Sigmoid colon (tissue), 7 donors: Measurements from ENCODE around the gene CYP26B1. TPM values are rescaled to one million over a fixed set of nuclear protein-coding genes. Genes with fewer than 3 reads are reported as not detected.
"Not testable (repeated sequence)": the region's sequence is repeated elsewhere in the genome, so short reads cannot be mapped to it uniquely, and the experiment has no call there.

Source experiments
- DNase-seq: peaks from one replicate; pipeline ENCODE4 v3.0.0-alpha.2; 2019
- H3K27ac ChIP-seq, 4 donors: fragments of 200-600 bp; sonication (generic); one replicate each; pipeline ENCODE4 v1.5.1; 2016 to 2019; ENCODE audit warnings: mild to moderate bottlenecking in 1 of 4
- H3K27me3 ChIP-seq, 3 donors: fragments of 200-600 bp; sonication (generic); one replicate each; pipeline ENCODE4 v1.5.1; 2019; ENCODE audit warnings: mild to moderate bottlenecking in 1 of 3
- H3K36me3 ChIP-seq, 4 donors: fragments of 200-600 bp; sonication (generic); one replicate each; pipeline ENCODE4 v1.5.1; 2016 to 2019
- H3K4me1 ChIP-seq, 4 donors: fragments of 200-600 bp; sonication (generic); one replicate each; pipeline ENCODE4 v1.5.1; 2017 to 2019
- H3K4me3 ChIP-seq, 4 donors: fragments of 200-600 bp; sonication (generic); one replicate each; pipeline ENCODE4 v1.5.1; 2017 to 2019; ENCODE audit warnings: mild to moderate bottlenecking in 2 of 4, moderate library complexity in 1 of 4
- H3K9me3 ChIP-seq, 4 donors: fragments of 200-600 bp in 3 of 4; sonication (generic) in 3 of 4; one replicate each; pipeline versions ENCODE4 v1.5.1 to v1.6.1; 2013 to 2019
- EP300 ChIP-seq, 4 donors: sonication (generic); formaldehyde crosslinking; IDR thresholded peaks; one replicate each; pipeline ENCODE4 v1.6.1; 2017; ENCODE audit warnings: antibody characterized with exemption in 4 of 4
- POLR2A ChIP-seq, 2 donors: fragments of 450-650 bp; IDR thresholded peaks; one replicate each; pipeline ENCODE4 v1.6.1; 2016; ENCODE audit warnings: antibody characterized with exemption in 2 of 2, mild to moderate bottlenecking in 2 of 2, moderate library complexity in 2 of 2
- POLR2AphosphoS5 ChIP-seq, 4 donors: sonication (generic); formaldehyde crosslinking; IDR thresholded peaks; one replicate each; pipeline ENCODE4 v1.6.1; 2017; ENCODE audit warnings: antibody characterized with exemption in 4 of 4
- WGBS, 2 donors: extraction: QIAGEN DNeasy Blood & Tissue Kit; methylation state at CpG; one replicate each; pipeline ENCODE4 v1.1.7; 2013; 5-methylcytosine and 5-hydroxymethylcytosine counted together
- intact Hi-C: fragments of 100-400 bp; cut with DNase I; formaldehyde crosslinking; loops from one replicate; pipeline ENCODE4 v1.15.1; 2023
- polyA plus RNA-seq, 3 donors: library from polyadenylated mRNA; stranded (reverse); fragments of 200-250 nt; gene quantifications; one replicate each; pipeline ENCODE4 v1.2.3, GENCODE V29; 2013
- total RNA-seq, 4 donors: library from RNA; depleted of rRNA; stranded (reverse); fragments of >200 nt; gene quantifications; one replicate each; pipeline ENCODE4 v1.1.0, GENCODE V29; 2016
- TF ChIP-seq, protein P1 (sequence below), 4 experiments: fragments of 450-650 bp in 3 of 4; fragments of 200-600 bp in 1 of 4; IDR thresholded peaks; one replicate each; pipeline ENCODE4 v1.5.1; 2016 to 2019; ENCODE audit warnings: antibody characterized with exemption in 4 of 4, mild to moderate bottlenecking in 3 of 4, moderate library complexity in 2 of 4
- donor health status: healthy with polysubstance abuse.
- donor health status: Bipolar disorder and iron deficiency.
- donor health status: healthy.

Gene CYP26B1
- total and polyA plus RNA-seq, 7 donors, result 0.46 to 5.0 (median 2.5) TPM

DNA sequence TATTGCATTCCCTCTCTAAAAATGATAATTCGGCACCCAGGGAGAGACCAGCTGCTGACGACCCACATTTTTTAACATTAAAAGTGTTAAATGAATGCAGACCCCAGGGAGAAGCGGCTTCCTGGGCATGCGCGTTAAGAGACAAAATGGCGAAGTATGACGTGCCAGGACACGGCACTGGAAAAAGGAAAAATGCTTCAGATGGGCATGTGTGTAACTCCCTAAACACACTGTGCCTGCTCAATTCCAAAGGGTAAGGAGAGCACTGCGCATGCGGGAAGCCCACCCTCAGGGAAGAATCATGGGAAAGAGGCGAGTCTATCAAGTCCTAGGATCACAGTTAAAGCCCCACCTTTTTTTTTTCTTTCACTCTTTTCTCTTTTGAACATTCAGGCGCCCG is 58.1 kb downstream of the CYP26B1 start:
- Histone ChIP-seq H3K4me3 (no peak overlapping the region), H3K27ac (no peak overlapping the region), H3K9me3 (no peaks in the 10 kb centered on the region), H3K36me3 (no peaks in the 10 kb centered on the region), H3K27me3 (no peaks in the 10 kb centered on the region), H3K4me1 (no peaks in the 10 kb centered on the region)
- no peak for TF ChIP-seq EP300 (IDR thresholded peaks at IDR 0.05)
- TF ChIP-seq POLR2A (IDR thresholded peaks at IDR 0.05), result no peak
- TF ChIP-seq, protein P1, sequence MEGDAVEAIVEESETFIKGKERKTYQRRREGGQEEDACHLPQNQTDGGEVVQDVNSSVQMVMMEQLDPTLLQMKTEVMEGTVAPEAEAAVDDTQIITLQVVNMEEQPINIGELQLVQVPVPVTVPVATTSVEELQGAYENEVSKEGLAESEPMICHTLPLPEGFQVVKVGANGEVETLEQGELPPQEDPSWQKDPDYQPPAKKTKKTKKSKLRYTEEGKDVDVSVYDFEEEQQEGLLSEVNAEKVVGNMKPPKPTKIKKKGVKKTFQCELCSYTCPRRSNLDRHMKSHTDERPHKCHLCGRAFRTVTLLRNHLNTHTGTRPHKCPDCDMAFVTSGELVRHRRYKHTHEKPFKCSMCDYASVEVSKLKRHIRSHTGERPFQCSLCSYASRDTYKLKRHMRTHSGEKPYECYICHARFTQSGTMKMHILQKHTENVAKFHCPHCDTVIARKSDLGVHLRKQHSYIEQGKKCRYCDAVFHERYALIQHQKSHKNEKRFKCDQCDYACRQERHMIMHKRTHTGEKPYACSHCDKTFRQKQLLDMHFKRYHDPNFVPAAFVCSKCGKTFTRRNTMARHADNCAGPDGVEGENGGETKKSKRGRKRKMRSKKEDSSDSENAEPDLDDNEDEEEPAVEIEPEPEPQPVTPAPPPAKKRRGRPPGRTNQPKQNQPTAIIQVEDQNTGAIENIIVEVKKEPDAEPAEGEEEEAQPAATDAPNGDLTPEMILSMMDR (IDR thresholded peaks at IDR 0.05), result no peak
- no peak for TF ChIP-seq POLR2AphosphoS5 (IDR thresholded peaks at IDR 0.05)
- intact Hi-C loops, result no loop called here
- WGBS, 2 donors, result 89 to 92% methylated on average over 13 of the region's 13 CpGs
- no peak for DNase-seq

DNA sequence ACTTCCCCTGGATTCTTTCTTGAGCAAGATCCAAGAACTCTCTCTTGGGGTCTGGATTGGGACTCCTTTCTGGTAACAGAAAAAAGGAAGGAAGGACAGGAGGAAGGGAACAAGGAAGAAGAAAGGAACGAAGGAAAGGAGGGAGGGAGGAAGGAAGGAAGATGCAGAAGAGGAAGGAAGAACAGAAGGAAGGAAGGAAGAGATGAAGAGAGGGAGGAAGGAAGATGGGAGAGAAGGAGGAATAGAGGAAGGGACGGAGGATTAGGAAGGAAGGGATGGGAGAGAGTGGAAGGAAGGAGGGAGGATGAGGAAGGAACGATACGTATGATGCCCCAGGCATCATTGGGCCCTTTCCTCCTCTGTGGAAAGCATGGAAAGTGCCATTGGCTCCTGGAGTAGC is 58.6 kb downstream of the CYP26B1 start:
- Histone ChIP-seq H3K9me3 (no peaks in the 10 kb centered on the region), H3K27ac (no peak overlapping the region), H3K27me3 (no peaks in the 10 kb centered on the region), H3K4me3 (no peak overlapping the region), H3K36me3 (no peaks in the 10 kb centered on the region), H3K4me1 (peaks cover 0 to 3% (median 0%) of the 10 kb centered on the region in 4 donors)
- TF ChIP-seq POLR2AphosphoS5 (IDR thresholded peaks at IDR 0.05), result no peak
- 81 to 89% methylated on average over 4 of the region's 4 CpGs for WGBS, 2 donors
- no peak for DNase-seq
- intact Hi-C loops, result no loop called here

DNA sequence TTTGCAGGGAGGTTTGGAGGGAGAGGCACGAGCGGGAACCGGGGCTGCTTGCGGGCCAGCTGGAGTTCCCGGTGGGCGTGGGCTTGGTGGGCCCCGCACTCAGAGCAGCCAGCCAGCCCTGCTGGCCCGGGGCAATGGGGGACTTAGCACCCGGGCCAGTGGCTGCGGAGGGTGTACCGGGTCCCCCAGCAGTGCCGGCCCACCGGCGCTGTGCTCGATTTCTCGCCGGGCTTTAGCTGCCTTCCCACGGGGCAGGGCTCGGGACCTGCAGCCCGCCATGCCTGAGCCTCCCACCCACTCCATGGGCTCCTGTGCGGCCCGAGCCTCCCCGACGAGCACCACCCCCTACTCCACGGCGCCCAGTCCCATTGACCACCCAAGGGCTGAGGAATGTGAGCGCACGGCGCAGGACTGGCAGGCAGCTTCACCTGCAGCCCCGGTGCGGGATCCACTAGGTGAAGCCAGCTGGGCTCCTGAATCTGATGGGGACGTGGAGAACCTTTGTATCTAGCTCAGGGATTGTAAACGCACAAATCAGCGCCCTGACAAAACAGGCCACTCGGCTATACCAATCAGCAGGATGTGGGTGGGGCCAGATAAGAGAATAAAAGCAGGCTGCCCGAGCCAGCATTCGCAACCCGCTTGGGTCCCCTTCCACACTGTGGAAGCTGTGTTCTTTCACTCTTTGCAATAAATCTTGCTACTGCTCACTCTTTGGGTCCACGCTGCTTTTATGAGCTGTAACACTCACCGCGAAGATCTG is 60.6 kb downstream of the CYP26B1 start:
- H3K4me3 ChIP-seq, H3K9me3 ChIP-seq, DNase-seq, intact Hi-C loops, H3K4me1 ChIP-seq, H3K27ac ChIP-seq, H3K27me3 ChIP-seq, H3K36me3 ChIP-seq: not testable (repeated sequence)
- 89% methylated on average over 39 to 41 of the region's 41 CpGs for WGBS, 2 donors

- DNase-seq, result no peak
- Histone ChIP-seq H3K27me3 (no peaks in the 10 kb centered on the region), H3K36me3 (no peaks in the 10 kb centered on the region), H3K4me3 (no peak overlapping the region), H3K9me3 (no peaks in the 10 kb centered on the region), H3K4me1 (peaks cover 0 to 4% (median 0%) of the 10 kb centered on the region in 4 donors), H3K27ac (no peak overlapping the region)
- TF ChIP-seq, protein P1 (IDR thresholded peaks at IDR 0.05), result no peak
- TF ChIP-seq EP300 (IDR thresholded peaks at IDR 0.05) (no peak), POLR2A (IDR thresholded peaks at IDR 0.05) (no peak), POLR2AphosphoS5 (IDR thresholded peaks at IDR 0.05) (no peak)
- intact Hi-C loops, result no loop called here
- WGBS, 2 donors, result 78 to 82% methylated on average over 2 of the region's 2 CpGs
Measured at GRCh38 chr2:72085513-72085912, 62.1 kb downstream of the CYP26B1 start.

GRCh38 chr2:72085036-72085435 is 62.6 kb downstream of the CYP26B1 start:
- H3K27ac ChIP-seq, result no peak overlapping the region
- intact Hi-C loops, result no loop called here
- WGBS, 2 donors, result 92 to 93% methylated on average over 10 of the region's 10 CpGs
- H3K4me3 ChIP-seq, result no peak overlapping the region
- no peak for DNase-seq
- no peaks in the 10 kb centered on the region for H3K9me3 ChIP-seq
- H3K27me3 ChIP-seq, result no peaks in the 10 kb centered on the region
- no peaks in the 10 kb centered on the region for H3K36me3 ChIP-seq
- TF ChIP-seq EP300 (IDR thresholded peaks at IDR 0.05), result no peak
- TF ChIP-seq, protein P1 (IDR thresholded peaks at IDR 0.05), result no peak
- TF ChIP-seq POLR2A (IDR thresholded peaks at IDR 0.05), result no peak
- no peak for TF ChIP-seq POLR2AphosphoS5 (IDR thresholded peaks at IDR 0.05)
- H3K4me1 ChIP-seq, result peaks cover 0 to 4% (median 0%) of the 10 kb centered on the region in 4 donors

GRCh38 chr2:72084584-72084976 is 63.1 kb downstream of the CYP26B1 start:
- no peak overlapping the region for H3K27ac ChIP-seq
- TF ChIP-seq, protein P1 (IDR thresholded peaks at IDR 0.05), result no peak
- TF ChIP-seq POLR2A (IDR thresholded peaks at IDR 0.05), result no peak
- no peaks in the 10 kb centered on the region for H3K9me3 ChIP-seq
- DNase-seq, result no peak
- WGBS, 2 donors, result 70 to 78% methylated on average over 6 of the region's 6 CpGs
- H3K4me1 ChIP-seq, result peaks cover 0 to 4% (median 0%) of the 10 kb centered on the region in 4 donors
- H3K27me3 ChIP-seq, result no peaks in the 10 kb centered on the region
- H3K36me3 ChIP-seq, result no peaks in the 10 kb centered on the region
- no peak overlapping the region for H3K4me3 ChIP-seq
- intact Hi-C loops, result no loop called here
